Dermis microvascular lymphatic vessel endothelial cell (primary cell): ENCODE measurements around the gene EML4. TPM values are rescaled to one million over a fixed set of nuclear protein-coding genes. Genes with fewer than 3 reads are reported as not detected.
A peak's percentile ranks its signal among the peaks of the same experiment; 100 is the strongest.
"Not testable (repeated sequence)": the region's sequence is repeated elsewhere in the genome, so short reads cannot be mapped to it uniquely, and the experiment has no call there.

ENCODE experiments used
- DNase-seq, 2 donors: peaks; one replicate each; pipeline versions ENCODE4 v3.0.0 to v3.0.0-alpha.2; 2010; ENCODE audit warnings: low read depth in 2 of 2
- total RNA-seq: library from RNA; depleted of rRNA; stranded (reverse); fragments of >200 nt; gene quantifications from 2 replicates; pipeline ENCODE4 v1.2.1, GENCODE V29; 2014

Gene EML4
- total RNA-seq, 1 donor from 2014 or later, result 14.2 TPM

DNA sequence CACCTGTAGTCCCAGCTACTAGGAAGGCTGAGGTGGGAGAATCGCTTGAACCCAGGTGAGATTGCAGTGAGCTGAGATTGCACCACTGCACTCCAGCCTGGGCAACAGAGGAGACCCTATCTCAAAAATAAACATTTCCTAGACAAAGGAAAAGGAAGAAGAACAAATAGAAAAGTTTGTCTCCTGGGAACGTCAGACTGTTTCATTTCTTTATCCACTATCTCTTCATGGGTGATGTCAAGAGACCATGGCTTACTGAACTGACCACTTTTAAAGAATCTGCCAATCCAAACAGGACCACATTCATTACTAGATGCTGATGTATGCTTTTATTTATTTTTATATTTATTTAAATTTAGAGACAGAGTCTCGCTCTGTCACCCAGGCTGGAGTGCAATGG lies 165.1 kb downstream of the EML4 start:
- DNase-seq, result no peak

DNA sequence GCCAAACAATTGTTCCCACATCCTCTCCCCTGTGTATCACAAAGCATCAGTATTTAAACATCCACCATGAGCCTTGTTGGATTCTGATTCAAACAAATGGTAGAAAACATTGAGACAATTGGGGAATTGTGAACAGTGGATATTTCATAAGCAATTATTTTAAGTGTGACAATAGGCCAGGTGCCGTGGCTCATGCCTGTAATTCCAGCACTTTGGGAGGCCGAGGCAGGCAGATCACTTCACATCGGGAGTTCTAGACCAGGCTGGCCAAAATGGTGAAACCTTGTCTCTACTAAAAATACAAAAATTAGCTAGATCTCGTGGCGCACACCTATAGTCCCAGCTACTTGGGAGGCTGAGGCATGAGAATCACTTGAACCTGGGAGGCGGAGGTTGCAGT lies 165.7 kb downstream of the EML4 start:
- DNase-seq, result not testable (repeated sequence)

DNA sequence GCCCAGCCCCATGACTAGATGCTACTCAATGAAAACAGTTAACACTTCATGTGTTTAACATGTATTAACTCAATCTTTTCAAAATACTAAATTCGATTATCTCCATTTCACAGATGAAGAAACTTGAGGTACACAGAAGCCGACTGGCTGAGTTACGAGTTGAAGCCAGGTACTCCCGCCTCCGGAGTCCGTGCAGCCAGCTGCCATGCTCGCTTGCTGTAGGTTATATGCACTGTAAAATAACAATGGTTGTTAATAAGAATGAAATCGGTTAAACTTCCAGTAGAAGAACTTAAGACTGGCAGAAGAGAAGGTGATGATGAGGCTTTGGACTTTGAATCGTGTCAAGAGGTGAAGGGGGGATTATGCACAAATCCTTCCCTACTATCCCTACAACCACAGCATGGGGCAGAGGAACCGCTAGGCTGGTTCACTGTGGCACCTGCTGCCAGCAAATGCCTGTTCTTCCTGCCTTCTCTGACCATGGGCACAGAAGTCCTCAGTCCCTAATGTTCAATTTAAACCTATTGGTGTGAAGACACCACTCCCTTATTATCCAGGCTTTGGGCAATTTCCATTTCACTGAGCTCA lies 166.5 kb downstream of the EML4 start:
- DNase-seq, result no peak

DNA sequence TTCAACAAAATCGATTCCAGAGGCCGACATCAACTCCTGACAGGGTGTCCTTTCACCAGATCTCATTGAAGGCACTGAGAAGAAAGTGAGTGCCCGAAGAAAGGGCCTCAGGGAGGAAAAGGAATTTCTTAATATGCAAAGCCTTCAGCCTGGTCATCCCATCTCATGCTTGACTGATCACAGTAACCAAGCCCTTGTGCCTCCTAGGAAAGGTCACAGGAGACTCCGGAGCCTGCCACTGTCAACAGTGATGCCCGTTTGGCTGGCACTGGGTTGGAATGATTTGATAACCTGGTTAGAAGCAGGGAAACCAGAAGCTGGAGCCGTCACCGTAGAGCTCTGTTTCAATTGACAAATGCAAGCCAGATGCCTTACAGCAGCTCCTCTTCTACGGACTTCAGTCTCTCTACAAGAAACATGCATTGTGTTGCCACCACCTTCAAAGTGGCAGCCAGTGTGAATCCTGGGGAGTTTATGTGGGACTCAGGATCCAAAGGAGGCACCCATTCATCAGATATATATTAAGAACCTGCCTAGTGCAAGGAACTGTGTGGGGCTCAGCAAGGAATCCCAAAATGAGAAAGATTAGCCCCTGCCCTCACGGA lies 167.3 kb downstream of the EML4 start:
- DNase-seq, result no peak

DNA sequence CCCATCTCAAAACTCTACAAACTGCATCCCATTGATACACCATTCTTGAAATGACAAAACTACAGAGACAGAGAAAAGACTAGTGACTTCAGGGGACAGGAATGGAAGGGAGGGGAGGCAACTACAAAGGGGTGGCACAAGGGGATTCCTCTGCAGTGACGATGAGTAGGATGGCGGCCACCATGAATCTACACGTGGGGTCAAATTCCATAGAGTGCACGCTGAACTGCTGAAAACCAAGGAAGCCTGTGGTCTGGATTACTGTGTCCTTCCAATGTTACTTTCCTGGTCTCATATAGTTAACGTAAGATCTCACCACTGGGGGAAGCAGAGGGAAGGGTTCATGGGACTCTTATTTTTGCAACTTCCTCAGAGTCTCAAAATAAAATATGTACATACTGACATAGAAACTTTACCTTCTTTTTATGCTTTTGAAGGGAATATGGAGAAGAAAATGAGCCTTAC lies 168.2 kb downstream of the EML4 start:
- DNase-seq, result no peak

DNA sequence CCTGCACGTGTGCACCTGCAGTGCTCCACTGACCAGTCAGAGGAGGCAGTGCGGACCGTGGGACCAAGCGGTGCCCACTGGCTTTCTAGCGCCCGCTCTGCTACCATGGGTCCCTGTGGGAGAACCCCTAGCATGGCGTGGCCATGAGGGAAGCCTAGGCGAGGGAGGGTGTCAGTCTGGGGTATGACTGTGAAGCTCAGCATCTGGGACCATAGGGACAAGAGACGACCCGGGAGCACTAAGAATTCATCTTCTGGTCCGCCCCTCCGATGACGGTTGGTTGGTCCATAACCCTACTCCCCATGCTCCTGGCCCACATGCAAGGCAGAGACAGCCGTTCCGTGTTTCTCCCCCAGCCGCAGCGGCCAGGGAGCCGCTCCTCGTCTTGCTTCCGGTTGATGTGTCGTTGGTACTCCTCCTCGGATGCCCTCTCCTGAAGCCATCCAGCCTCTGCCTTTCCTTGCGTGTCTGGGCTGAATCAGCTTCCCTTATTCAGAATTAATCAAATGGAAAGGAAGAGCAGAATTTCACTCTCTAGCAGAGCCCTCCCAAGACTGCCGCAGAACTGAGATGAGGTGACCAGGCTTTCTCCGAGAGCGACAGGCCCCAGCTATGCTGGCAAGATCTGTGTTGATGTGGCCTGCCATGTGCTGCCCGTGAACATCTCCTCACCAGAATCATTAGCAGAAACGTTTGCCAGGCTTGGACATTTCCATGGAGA lies 168.9 kb downstream of the EML4 start:
- no peak for DNase-seq

DNA sequence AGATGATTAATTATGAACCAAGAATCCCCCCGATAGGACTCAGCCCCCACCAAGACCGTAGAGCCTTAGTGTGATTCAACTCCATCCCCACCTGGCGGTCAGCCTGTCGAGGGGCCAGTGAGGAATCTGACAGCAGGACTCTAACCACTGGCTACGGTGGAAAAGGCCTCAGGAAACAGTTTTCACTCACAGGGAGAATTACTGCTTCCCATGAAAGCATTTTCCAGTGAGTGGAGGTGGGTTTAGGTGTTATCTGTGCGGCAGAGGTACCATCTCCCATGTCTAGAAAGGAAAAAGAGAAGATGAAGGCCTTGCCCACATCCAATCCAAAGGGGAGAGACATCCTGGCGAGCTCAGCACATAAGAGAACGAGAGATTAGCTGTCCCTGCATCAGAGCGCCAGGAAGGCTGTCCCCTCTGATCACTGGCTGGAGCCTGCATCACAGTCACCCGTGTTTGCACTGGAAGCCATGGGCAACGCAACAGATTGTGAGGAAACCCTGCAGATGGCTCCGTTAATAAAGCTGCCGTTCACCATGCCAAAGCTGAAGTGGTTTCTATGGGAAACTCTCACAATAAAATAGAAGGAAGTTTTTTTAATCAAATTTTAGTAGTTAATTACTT lies 169.5 kb downstream of the EML4 start:
- DNase-seq, result no peak

DNA sequence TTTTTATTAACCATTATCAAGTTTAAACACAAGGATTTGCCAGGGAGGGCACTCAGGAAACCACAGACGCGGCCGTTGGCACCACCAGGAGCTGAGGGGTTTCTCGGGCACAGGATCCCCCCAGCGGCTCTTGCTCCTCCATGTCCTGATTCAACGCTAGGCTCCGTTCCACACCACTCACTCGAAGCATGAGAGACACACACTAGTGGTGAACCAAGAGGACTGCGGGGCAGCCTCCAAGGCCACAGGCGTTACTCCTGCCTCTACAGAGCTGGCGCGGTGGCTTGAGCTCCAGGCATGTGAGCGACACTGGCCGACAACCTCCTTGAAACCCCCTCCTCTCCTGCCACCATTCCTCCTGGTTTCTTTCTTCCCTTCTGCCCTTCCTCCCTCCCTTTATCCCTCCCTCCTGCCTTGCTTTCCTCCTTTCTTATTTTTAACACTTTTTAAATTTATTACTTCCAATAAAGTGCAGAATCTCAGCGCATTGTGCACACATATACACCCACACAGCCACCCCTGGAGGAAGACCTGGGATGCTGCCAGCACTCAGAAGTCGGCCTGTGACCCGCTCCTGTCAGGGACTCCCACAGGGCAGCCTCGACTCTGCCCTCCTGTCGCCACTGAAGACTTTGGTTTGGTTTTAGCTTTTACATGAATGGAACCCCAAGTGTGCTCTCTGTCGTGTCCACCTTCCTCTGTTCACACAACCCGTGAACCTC lies 170.2 kb downstream of the EML4 start:
- no peak for DNase-seq

DNA sequence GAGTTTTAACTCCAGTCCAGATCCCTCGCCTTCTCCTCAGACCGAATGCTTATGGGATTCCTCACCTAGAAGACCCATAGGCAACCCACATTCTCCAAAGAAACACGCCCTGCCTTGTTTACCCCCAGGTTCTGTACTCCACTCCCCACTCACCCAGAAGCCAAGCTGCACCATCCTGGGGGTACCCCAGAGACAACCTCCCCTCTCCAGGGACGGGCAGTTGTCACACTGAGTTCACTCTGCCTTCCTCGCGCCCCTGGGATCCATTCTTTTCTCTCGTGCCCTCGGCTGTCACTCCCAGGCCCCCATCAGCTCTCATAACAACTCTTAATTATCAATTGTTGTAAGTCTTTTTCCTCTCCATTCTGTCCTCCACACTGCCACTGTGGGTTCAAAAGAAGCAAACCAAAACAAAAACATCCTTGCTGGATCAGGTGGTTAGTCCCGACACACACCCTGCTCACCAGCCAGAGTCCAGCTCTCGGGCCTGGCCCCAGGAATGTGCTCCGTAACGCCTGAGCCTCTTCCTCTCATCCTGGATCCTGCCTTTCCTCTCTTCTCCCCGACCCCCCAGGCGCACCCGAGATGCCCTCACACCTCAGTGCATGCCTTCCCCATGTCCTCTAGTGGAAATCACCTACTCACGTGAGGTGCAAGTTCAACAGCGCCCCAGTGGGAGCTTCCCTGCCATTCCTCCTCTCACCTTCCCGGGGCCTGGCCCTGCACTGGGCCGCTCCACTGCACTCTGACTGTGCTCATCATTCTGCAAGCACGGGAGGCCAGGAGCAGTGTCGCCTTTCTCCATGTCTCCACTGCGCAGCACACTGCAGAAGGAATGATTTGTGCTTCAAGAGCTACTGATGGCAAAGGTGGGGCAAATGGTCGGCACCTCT lies 171.1 kb downstream of the EML4 start:
- no peak for DNase-seq

DNA sequence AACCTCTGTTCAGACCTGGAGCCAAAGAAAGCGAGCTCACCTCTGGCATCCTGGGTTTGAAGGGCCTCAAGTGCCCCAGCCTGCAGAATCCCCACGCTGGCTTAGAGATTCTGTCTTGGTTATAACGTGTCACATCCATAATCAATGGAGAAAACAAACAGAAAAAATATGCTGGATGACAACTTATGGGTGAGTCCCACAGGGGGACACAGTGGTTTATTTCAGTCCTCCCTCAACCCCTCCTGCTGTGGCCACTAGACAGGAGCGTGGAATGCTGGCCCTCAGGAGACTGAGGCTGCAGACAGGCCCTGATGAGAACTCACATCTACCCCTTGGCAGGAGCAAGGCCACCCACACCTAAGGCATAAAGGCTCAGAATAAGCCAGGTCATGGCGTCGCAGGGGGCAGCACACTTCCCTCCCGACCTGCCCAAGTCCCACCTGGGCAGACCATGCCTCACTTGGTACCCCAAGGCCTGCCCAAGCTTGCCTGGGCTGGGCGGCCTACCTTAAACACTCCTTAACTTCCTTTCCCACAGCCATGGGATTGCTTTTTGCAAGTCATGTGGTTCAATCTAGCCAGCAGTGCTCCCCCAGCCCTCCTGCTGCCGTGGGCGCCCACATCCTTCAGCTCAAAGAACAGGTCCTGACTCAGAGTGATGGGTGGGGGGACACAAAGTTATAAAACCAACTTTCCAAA lies 171.9 kb downstream of the EML4 start:
- no peak for DNase-seq

DNA sequence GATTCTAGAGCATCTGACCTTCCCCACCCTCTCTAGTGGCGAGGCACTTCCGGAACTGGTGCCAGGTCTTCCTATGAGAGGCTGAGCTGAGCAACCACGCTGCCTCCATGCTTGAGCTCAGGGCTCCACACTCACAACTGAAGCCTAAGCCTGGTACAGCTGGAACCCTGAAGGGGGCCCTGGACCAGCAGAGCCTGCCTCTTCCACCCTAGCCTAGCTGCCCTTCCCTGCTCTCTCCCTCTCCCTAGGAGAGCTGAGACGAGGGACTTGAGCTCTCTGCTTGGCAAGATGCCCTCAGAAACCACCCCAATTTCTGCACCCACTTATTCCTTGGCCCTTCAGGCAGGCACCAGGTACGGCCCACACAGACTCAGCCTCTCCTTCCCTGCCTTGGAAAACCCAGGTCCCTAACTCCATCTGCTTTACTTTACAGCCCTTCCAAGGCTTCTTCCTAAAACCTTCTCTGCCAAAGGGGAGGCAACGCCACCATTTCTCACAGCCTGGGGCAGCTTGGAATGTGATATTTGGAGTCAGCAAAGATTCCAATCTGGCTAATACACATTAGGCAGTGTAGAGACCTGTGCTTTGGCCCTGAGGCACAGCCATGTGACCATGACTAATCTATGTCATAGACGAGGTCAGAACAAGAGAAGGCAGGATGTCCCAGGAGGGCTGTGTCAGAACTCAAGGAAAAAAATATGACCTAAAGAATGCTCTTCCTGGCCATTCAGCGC lies 173.1 kb downstream of the EML4 start:
- peak; percentile 45 to 80 for DNase-seq

DNA sequence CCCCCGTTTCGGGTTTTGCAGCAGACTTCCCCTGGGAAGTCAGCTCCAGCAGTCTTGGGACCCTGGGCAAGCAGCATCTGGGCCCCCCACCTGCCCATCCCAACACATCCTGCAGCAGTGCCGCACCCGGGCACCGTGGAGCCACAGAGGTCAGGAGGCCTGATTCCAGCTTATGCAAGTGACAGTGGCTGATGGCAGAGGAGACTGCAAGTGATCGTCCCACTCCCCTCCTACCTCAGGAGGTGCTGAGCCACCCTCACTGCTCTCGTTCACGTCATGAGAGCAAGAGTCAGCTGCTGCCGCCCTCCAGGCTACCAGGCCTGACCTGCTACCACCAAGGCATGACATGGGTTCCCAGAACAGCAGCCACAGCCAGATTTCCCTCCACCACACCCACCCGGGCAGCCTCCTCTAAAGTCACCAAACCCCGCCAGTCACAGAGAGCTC lies 173.7 kb downstream of the EML4 start:
- DNase-seq, result no peak

DNA sequence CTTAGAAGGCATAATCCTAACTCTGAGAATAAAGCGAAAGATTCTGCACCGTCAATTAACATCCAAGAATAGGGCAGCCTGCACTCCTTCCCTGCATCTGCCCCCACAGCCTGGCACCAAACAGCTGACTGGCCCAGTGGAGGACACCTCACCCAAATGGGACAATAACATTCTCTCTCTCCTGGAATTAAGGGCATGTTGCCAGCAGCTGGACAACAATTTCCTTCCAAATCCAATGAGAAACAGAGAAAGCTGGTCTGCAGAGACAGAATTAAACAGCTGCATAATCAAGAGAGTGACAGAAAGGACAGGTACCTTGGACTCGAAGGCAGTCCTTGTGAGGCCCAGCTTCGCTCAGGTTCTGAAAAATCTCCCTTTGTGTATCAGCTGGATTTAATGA lies 176.8 kb downstream of the EML4 start:
- DNase-seq, result peak; percentile 52 to 65

DNA sequence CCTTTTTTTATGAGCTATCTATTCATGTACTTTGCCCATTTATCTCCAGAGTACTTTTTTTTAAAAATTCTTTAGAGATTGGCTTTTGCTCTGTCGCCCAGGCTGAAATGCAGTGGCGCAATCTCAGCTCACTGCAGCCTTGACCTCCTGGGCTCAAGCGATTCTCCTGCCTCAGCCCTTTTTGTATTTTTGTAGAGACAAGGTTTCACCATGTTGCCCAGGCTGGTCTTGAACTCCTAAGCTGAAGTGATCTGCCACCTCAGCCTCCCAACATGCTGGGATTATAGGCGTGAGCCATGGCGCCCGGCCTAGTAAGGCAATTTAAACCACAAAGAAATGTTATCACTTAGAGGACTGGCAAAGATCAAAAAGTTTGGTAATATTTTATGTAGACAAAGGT lies 177.7 kb downstream of the EML4 start:
- not testable (repeated sequence) for DNase-seq

DNA sequence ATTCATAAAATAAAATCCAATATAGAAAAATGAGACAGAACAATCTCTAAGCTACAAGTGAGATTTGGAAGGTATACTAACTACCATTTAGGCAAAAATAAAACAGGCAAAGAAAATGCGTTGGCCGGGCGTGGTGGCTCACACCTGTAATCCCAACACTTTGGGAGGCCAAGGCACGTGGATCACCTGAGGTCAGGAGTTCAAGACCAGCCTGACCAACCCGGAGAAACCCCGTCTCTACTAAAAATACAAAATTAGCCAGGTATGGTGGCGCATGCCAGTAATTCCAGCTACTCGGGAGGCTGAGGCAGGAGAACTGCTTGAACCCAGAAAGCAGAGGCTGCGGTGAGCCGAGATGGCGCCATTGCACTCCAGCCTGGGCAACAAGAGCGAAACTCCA lies 178.4 kb downstream of the EML4 start:
- not testable (repeated sequence) for DNase-seq

DNA sequence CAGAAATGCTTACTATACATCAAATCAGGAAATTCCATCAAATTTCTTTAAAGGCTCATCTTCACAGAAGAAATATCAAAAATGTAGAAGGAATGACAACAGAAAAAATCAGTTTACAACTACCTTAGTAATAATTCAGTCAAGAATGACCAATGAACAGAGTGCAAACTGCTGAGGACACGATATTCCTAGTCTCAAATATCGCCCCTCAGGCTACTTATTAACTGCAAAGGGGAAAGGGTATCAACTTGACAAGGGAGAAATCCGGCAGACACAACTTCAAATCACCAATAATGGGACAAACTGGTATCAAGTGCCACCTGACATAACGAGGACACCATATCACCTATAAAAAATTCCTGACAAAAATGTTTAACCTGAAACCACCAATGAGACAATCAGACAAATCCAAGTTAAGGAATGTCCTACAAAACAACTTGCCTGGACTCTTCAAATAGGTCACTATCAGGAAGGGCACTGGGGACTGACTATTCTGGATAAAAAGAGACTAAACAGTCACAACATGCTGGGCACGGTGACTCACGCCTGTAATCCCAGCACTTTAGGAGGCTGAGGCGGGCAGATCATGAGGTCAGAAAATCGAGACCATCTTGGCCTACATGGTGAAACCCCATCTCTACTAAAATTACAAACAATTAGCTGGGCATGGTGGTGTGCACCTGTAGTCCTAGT lies 179.1 kb downstream of the EML4 start:
- DNase-seq, result no peak

DNA sequence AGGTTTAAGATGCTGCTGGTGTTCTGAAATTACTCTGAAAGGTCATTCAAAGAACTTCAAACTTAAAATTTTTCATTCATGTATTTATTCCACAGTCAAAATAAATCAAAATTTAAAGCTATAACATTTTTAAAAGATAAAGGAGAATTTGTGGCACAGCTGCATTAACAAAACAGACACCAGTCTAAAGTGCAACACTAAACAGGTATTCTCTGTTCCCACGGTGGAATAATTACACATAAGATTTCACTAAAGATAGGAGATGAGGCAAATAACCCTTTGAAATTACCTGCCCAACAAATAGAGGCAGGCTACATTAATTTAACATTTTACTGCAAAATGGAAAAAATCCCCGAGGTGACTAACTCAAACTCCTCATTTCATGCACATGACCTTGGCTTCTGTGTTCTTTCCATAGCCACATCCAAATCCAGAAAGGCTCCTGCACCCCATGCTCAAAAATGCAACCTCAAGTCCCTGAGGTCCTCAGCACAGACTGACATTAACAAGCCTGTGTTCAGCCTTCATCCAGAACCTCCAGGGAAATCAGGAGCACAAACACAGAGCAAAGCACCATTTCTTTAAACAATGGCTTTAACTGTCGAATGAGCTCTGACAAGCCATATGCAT lies 181.4 kb downstream of the EML4 start:
- no peak for DNase-seq

DNA sequence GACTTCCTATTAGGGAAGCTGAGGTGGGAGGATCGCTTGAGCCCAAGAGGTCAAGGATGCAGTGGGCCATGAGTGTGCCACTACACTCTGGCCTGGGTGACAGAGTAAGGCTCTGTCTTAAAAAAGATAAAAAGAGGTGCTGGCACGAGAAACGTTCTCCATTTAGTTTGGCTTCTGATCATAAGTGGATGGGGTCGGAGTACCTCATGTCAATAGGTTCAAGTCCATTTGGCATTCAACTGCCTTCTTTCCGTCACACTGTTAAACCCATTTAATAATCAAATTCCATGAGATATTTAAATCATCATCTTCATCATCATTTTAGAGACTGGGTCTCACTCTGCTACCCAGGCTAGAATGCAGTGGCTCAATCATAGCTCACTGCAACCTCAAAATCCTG lies 182.7 kb downstream of the EML4 start:
- no peak for DNase-seq
